WTC11 (cell line): ENCODE results near the gene ATP6V1D. TPM values are rescaled to one million over a fixed set of nuclear protein-coding genes. Genes with fewer than 3 reads are reported as not detected.

Source experiments
- ATAC-seq: fragments of 200-7000 bp; cut with Tn5 transposase; 2 replicates; pipeline ENCODE4 v1.10.0; 2021; ENCODE audit warnings: mild to moderate bottlenecking, moderate library complexity
- CTCF ChIA-PET: fragments of 300-600 bp; sonication (Branson Sonifier 250); formaldehyde crosslinking; loops from one replicate; lab custom pipeline; 2021; ENCODE audit warnings: antibody characterized with exemption; lab: Charles Lee
- POLR2A ChIA-PET: fragments of 350-600 bp; sonication (Branson Sonifier 250); formaldehyde crosslinking; loops from one replicate; lab custom pipeline; 2021; ENCODE audit warnings: antibody characterized with exemption; lab: Charles Lee
- DNase-seq: peaks from one replicate; pipeline ENCODE4 v3.0.0; 2021; ENCODE audit warnings: low spot score
- H3K27ac Mint-ChIP-seq: 2 replicates; pipeline ENCODE4 v1.8.0; 2021; ENCODE audit warnings: mixed read lengths
- H3K27me3 Mint-ChIP-seq: 2 replicates; pipeline ENCODE4 v1.8.0; 2021; ENCODE audit warnings: low read depth, mild to moderate bottlenecking, moderate library complexity, mixed read lengths
- H3K36me3 Mint-ChIP-seq: 2 replicates; pipeline ENCODE4 v1.8.0; 2021; ENCODE audit warnings: mixed read lengths
- H3K4me1 Mint-ChIP-seq: 2 replicates; pipeline ENCODE4 v1.8.0; 2022; ENCODE audit warnings: mixed read lengths
- H3K4me3 Mint-ChIP-seq: 2 replicates; pipeline ENCODE4 v1.8.0; 2021; ENCODE audit warnings: mild to moderate bottlenecking, moderate library complexity, mixed read lengths
- H3K9me3 Mint-ChIP-seq: 2 replicates; pipeline ENCODE4 v1.8.0; 2021; ENCODE audit warnings: mixed read lengths
- ATF1 ChIP-seq: sonication (generic); formaldehyde crosslinking; IDR thresholded peaks from 2 replicates; pipeline ENCODE4 v1.8.1; 2023; ENCODE audit warnings: mild to moderate bottlenecking, moderate library complexity, missing genetic modification reagents
- CREB1 ChIP-seq: sonication (generic); formaldehyde crosslinking; IDR thresholded peaks from 2 replicates; pipeline ENCODE4 v1.8.0; 2023; ENCODE audit warnings: mild to moderate bottlenecking, missing genetic modification reagents
- CREM ChIP-seq: sonication (generic); formaldehyde crosslinking; IDR thresholded peaks from 2 replicates; pipeline ENCODE4 v1.8.1; 2022; ENCODE audit warnings: mild to moderate bottlenecking, missing genetic modification reagents, moderate library complexity
- JAZF1 ChIP-seq: fragments of 250-450 bp; sonication (Bioruptor Pico); IDR thresholded peaks from 2 replicates; pipeline ENCODE4 v1.9.0; 2021; ENCODE audit warnings: moderate library complexity, mild to moderate bottlenecking, inconsistent platforms
- NR3C1 ChIP-seq: sonication (generic); formaldehyde crosslinking; conservative IDR thresholded peaks from 2 replicates; pipeline ENCODE4 v1.8.1; 2023; ENCODE audit warnings: low read depth, mild to moderate bottlenecking, missing genetic modification reagents
- PREB ChIP-seq: sonication (generic); formaldehyde crosslinking; IDR thresholded peaks from 2 replicates; pipeline ENCODE4 v1.8.1; 2022; ENCODE audit warnings: mild to moderate bottlenecking, missing genetic modification reagents, moderate library complexity, borderline replicate concordance
- PRRX2 ChIP-seq: fragments of 250-450 bp; sonication (Bioruptor Pico); IDR thresholded peaks from 2 replicates; pipeline ENCODE4 v1.8.0; 2021; ENCODE audit warnings: mild to moderate bottlenecking
- SMAD4 ChIP-seq: sonication (generic); formaldehyde crosslinking; IDR thresholded peaks from 2 replicates; pipeline ENCODE4 v1.8.0; 2022; ENCODE audit warnings: mild to moderate bottlenecking, missing genetic modification reagents
- USF1 ChIP-seq: sonication (generic); formaldehyde crosslinking; IDR thresholded peaks from 2 replicates; pipeline ENCODE4 v1.8.0; 2022; ENCODE audit warnings: mild to moderate bottlenecking, missing genetic modification reagents
- ZBTB43 ChIP-seq: sonication (generic); formaldehyde crosslinking; IDR thresholded peaks from 2 replicates; pipeline ENCODE4 v1.8.1; 2023; ENCODE audit warnings: mild to moderate bottlenecking, missing genetic modification reagents
- ZNF263 ChIP-seq: sonication (generic); formaldehyde crosslinking; IDR thresholded peaks from 2 replicates; pipeline ENCODE4 v1.8.1; 2022; ENCODE audit warnings: low read depth, mild to moderate bottlenecking, moderate library complexity, missing genetic modification reagents
- ZNF281 ChIP-seq: sonication (generic); formaldehyde crosslinking; IDR thresholded peaks from 2 replicates; pipeline ENCODE4 v1.8.0; 2023; ENCODE audit warnings: mild to moderate bottlenecking, missing genetic modification reagents
- total RNA-seq: library from RNA; stranded (reverse); gene quantifications from 3 replicates; pipeline ENCODE4 v1.2.3, GENCODE V29; 2021
- TF ChIP-seq, protein P1 (sequence below): fragments of 250-450 bp; sonication (Bioruptor Pico); IDR thresholded peaks from 2 replicates; pipeline ENCODE4 v1.9.0; 2021; ENCODE audit warnings: mild to moderate bottlenecking
- TF ChIP-seq, protein P2 (sequence below): sonication (generic); formaldehyde crosslinking; conservative IDR thresholded peaks from 2 replicates; pipeline ENCODE4 v1.8.1; 2022; ENCODE audit warnings: mild to moderate bottlenecking, missing genetic modification reagents
- TF ChIP-seq, protein P3 (sequence below): sonication (generic); formaldehyde crosslinking; IDR thresholded peaks from 2 replicates; pipeline ENCODE4 v1.8.1; 2023; ENCODE audit warnings: mild to moderate bottlenecking, missing genetic modification reagents, borderline replicate concordance

Gene ATP6V1D
- total RNA-seq, 1 experiment from 2014 or later, result 54.0 TPM

DNA sequence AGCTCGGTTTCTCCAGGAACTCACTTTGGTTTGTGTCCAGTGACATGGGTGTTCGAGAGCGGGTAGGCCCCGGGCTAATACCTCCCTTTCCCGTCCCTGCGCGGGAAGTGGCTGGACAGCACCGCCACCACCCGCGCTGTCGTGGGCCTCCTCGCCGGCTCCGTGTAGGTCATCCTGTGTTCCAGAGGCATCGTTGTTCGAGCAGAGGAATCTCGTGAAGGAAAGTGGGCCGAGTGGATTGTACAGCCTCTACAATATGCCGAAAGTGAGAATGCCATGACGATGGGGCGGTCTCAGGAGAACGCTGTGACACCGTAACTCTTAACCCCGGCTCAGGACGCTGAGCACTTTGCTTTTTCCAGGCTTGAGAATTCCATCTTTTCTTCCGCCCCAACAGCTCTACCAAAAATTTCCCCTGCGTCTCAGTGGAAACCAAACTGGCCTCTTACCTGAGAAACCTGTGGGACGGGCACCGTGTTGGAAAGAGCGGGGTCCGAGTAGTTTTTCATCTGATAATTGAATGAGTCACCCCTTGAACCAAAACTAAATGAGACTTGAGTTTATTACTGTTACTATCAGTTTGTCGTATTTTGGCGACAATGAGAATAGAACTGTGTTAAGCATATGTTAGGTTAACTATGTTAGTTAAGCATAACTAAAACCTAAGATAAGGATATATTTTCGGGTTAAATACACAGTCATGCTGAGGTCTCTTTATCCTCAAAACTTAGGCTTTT lies 1.0 kb upstream of the ATP6V1D start:
- H3K36me3 Mint-ChIP-seq, result peaks cover 12% of the 10 kb centered on the region
- POLR2A ChIA-PET, result interaction anchor here (1.2 kb wide), 1 partner anchor 335 kb away, joined by 4 read pairs; the partner anchor contains the start of gene RDH11
- H3K27me3 Mint-ChIP-seq, result no peaks in the 10 kb centered on the region
- H3K27ac Mint-ChIP-seq, result peak overlapping the region; percentile 97
- peaks cover 23% of the 10 kb centered on the region for H3K4me1 Mint-ChIP-seq
- H3K9me3 Mint-ChIP-seq, result no peaks in the 10 kb centered on the region
- DNase-seq (no peak), ATAC-seq (peak; percentile 8; the same call in 1 of the 2 replicates)
- TF ChIP-seq, protein P1, sequence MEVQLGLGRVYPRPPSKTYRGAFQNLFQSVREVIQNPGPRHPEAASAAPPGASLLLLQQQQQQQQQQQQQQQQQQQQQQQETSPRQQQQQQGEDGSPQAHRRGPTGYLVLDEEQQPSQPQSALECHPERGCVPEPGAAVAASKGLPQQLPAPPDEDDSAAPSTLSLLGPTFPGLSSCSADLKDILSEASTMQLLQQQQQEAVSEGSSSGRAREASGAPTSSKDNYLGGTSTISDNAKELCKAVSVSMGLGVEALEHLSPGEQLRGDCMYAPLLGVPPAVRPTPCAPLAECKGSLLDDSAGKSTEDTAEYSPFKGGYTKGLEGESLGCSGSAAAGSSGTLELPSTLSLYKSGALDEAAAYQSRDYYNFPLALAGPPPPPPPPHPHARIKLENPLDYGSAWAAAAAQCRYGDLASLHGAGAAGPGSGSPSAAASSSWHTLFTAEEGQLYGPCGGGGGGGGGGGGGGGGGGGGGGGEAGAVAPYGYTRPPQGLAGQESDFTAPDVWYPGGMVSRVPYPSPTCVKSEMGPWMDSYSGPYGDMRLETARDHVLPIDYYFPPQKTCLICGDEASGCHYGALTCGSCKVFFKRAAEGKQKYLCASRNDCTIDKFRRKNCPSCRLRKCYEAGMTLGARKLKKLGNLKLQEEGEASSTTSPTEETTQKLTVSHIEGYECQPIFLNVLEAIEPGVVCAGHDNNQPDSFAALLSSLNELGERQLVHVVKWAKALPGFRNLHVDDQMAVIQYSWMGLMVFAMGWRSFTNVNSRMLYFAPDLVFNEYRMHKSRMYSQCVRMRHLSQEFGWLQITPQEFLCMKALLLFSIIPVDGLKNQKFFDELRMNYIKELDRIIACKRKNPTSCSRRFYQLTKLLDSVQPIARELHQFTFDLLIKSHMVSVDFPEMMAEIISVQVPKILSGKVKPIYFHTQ (CRISPR knock-in tag), result no peak
- no peak for TF ChIP-seq NR3C1 (CRISPR knock-in tag)
- TF ChIP-seq CREM, result no peak
- TF ChIP-seq SMAD4, result no peak
- CTCF ChIA-PET, result interaction anchor here (1.0 to 1.6 kb wide), 12 partner anchors 47 to 438 kb away, joined by 3 to 10 read pairs (median 5); partner anchors contain the start of gene ARG2
- H3K4me3 Mint-ChIP-seq, result peak overlapping the region; percentile 99

DNA sequence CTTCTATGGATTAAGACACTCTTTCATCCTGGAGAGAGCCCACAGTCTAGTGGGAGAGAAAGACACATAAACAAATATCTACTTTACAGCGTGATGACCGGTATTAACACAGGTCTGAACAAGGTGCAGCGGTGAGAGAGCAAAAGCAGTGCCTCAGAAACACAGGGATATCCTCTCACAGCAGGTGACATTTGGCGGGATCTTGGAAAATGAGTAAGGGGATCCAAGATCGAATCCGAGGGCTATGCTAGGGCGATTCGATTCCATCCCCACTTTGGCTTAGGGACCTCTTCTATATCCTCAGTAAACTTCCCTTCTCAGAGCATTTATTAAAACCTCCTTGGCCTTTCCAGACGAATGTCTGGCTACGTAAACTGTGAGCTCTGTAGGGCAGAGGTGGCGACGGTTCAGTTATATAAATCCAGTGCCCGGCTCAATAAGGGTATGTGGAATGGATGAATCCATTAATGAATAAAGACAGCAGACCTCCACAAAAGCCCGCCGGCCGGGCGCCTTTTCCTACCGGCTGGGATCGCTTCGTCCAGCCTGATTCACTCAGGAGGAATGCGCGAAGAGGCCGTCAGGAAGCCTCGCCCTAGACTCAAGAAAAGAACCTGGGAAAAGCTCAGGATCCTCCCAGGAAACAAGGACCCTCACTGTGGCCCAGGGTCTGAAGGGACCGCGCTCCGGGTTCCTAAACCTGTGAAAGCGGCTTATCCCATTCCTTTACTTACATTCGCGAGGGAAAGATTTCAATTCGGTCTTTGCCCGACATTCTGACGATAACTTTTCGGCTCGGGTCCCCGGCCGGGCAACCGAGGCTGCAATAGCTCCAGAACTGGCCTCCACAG lies 455 bp downstream of the ATP6V1D start:
- ATAC-seq, result peak; percentile 7
- TF ChIP-seq, protein P2, sequence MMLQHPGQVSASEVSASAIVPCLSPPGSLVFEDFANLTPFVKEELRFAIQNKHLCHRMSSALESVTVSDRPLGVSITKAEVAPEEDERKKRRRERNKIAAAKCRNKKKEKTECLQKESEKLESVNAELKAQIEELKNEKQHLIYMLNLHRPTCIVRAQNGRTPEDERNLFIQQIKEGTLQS, result no peak
- TF ChIP-seq JAZF1 (CRISPR knock-in tag) (no peak), ZBTB43 (CRISPR knock-in tag) (no peak), USF1 (CRISPR knock-in tag) (no peak)
- TF ChIP-seq, all 79 proteins: peak for 0
- no peaks in the 10 kb centered on the region; the same call in 1 of the 2 replicates for H3K36me3 Mint-ChIP-seq
- H3K9me3 Mint-ChIP-seq, result no peaks in the 10 kb centered on the region
- H3K27ac Mint-ChIP-seq, result peak overlapping the region; percentile 97
- POLR2A ChIA-PET, result interaction anchor here (0.5 to 1.2 kb wide), 2 partner anchors 336 to 968 kb away, joined by 3 to 4 read pairs; partner anchors contain the start of gene RDH11
- peaks cover 23% of the 10 kb centered on the region for H3K4me1 Mint-ChIP-seq
- peak overlapping the region; percentile 99 for H3K4me3 Mint-ChIP-seq
- CTCF ChIA-PET, result interaction anchor here (0.6 to 1.6 kb wide), 55 partner anchors 8 to 1000 kb away, joined by 3 to 15 read pairs (median 4); partner anchors contain the start of genes ARG2, PLEK2, PLEKHH1 and RDH11
- peak; percentile 30 for DNase-seq
- H3K27me3 Mint-ChIP-seq, result no peaks in the 10 kb centered on the region

DNA sequence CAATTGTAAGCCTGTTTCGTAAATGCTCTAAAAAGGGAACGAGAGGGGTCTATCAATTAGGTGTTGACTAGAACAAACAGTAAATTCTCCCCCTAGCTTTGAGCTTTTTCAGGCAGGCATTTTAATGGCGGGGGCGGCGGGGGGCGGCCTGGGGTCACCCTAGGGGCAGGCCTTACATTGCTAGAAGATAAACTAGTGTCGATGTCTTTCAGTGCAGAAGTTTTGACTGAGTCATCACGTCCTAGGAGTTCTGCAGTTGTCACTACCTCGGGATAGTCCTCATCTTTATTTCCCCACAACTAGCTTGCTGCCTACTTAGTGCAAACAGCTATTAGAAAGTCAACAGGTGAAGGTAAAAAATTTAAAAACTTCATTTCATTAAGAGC lies 1.6 kb downstream of the ATP6V1D start:
- no peak for DNase-seq
- H3K9me3 Mint-ChIP-seq, result no peaks in the 10 kb centered on the region
- peak overlapping the region; percentile 99 for H3K4me3 Mint-ChIP-seq
- TF ChIP-seq, protein P3, sequence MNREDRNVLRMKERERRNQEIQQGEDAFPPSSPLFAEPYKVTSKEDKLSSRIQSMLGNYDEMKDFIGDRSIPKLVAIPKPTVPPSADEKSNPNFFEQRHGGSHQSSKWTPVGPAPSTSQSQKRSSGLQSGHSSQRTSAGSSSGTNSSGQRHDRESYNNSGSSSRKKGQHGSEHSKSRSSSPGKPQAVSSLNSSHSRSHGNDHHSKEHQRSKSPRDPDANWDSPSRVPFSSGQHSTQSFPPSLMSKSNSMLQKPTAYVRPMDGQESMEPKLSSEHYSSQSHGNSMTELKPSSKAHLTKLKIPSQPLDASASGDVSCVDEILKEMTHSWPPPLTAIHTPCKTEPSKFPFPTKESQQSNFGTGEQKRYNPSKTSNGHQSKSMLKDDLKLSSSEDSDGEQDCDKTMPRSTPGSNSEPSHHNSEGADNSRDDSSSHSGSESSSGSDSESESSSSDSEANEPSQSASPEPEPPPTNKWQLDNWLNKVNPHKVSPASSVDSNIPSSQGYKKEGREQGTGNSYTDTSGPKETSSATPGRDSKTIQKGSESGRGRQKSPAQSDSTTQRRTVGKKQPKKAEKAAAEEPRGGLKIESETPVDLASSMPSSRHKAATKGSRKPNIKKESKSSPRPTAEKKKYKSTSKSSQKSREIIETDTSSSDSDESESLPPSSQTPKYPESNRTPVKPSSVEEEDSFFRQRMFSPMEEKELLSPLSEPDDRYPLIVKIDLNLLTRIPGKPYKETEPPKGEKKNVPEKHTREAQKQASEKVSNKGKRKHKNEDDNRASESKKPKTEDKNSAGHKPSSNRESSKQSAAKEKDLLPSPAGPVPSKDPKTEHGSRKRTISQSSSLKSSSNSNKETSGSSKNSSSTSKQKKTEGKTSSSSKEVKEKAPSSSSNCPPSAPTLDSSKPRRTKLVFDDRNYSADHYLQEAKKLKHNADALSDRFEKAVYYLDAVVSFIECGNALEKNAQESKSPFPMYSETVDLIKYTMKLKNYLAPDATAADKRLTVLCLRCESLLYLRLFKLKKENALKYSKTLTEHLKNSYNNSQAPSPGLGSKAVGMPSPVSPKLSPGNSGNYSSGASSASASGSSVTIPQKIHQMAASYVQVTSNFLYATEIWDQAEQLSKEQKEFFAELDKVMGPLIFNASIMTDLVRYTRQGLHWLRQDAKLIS (CRISPR knock-in tag), result no peak
- TF ChIP-seq ATF1 (no peak), PRRX2 (no peak), ZNF281 (no peak), CREB1 (CRISPR knock-in tag) (no peak), ZNF263 (CRISPR knock-in tag) (no peak), PREB (no peak)
- TF ChIP-seq, all 79 proteins: peak for 0
- Mint-ChIP-seq H3K36me3 (no peaks in the 10 kb centered on the region), H3K27me3 (no peaks in the 10 kb centered on the region), H3K27ac (no peak overlapping the region), H3K4me1 (peaks cover 23% of the 10 kb centered on the region)
- POLR2A ChIA-PET, result interaction anchor here (0.5 kb wide), 1 partner anchor 48 kb away, joined by 4 read pairs; no protein-coding TSS in a partner anchor
- CTCF ChIA-PET, result interaction anchor here (0.6 kb wide), 1 partner anchor 162 kb away, joined by 3 read pairs; no protein-coding TSS in a partner anchor
- no peak for ATAC-seq
